Heart left ventricle (tissue), 13 donors: Measurements from ENCODE around the gene RAB3D.

Experiments used
- CTCF ChIP-seq, 12 donors: fragments of 200-600 bp; sonication (generic) in 4 of 12; IDR thresholded peaks; one replicate each; pipeline versions ENCODE4 v1.5.0 to v1.8.0; 2018 to 2022; ENCODE audit warnings: antibody characterized with exemption in 12 of 12, mild to moderate bottlenecking in 5 of 12
- POLR2A ChIP-seq, 2 donors: fragments of 450-650 bp; IDR thresholded peaks; one replicate each; pipeline ENCODE4 v1.6.1; 2017; ENCODE audit warnings: antibody characterized with exemption in 2 of 2, mild to moderate bottlenecking in 2 of 2, moderate library complexity in 2 of 2
- donor health status: ischemic (EF 13 %, LVEDD 7.1; RV severe dilation, severe dysfunction).
- donor health status: DM: no; HTN: yes; CAD: no.
- donor health status: DM: no; HTN: no; CAD: no.
- donor health status: ischemic (EF 25% LVEDD 6.9; RV normal size, moderate dysfunction).
- donor health status: ischemic (EF 25% LVEDD 5.7; RV mildly dilated, moderate dysfunction).
- donor health status: ischemic (EF 35%, LVEDD 5.7; RV mildly dilated, moderate dysfunction).
- donor health status: nonischemic (EF 11% LVEDD 7.7; RV severe dilation, severe dysfunction).
- donor health status: DM: yes; HTN: yes; CAD: no.
- donor health status: PGD.
- donor health status: ischemic (EF 29% LVEDD 5.4; RV normal size, mild dysfunction).
- donor health status: nonischemic (EF 23%, LVEDD 6.1; RV moderate dilation, normal function).

- TF ChIP-seq CTCF (IDR thresholded peaks at IDR 0.05) (no peak), POLR2A (IDR thresholded peaks at IDR 0.05) (no peak)
Measured at GRCh38 chr19:11359421-11359820, 20.0 kb upstream of the RAB3D start.
